ENCODE measurements around the gene CAPS2. TPM values are rescaled to one million over a fixed set of nuclear protein-coding genes. Genes with fewer than 3 reads are reported as not detected.

Gene CAPS2
- total and polyA plus RNA-seq, 10 of the 15 experiments (the other 5 are each of a cell fraction or from before 2014, with no cell fraction given), result 2.0 to 6.4 (median 4.2) TPM

DNA sequence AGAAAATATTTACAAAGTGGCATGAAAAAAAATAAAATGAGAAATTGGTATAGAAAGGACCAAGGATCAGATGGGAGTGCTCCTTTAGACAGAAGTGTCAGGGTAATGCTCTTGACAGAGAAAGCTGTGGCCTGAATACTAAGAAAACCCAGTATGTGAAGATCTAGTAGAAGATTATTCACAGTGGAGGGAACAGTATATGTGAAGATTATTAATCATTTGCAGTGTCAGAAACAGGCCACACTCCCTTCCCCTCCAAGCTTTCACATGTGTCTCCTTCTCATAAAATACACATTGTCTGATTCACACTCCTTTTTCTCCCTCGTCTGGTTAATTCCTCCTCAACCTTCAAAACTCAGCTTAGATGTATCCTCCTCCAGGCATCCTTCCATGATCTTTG is 41.3 kb downstream of the CAPS2 start:
- H3K9ac ChIP-seq (ENCODE audit: control insufficient read depth, insufficient read depth, low read length), result no peak overlapping the region
- DNase-seq (ENCODE audit: low read depth, low spot score), result no peak
- no peaks in the 10 kb centered on the region for H3K79me2 ChIP-seq (ENCODE audit: control insufficient read depth, insufficient read depth, low read length)
- H3K36me3 ChIP-seq (ENCODE audit: control insufficient read depth in 2 of 2, insufficient read depth in 2 of 2, low read length in 1 of 2), result no peaks in the 10 kb centered on the region
- H3K27ac ChIP-seq (ENCODE audit: control insufficient read depth, insufficient read depth), result no peak overlapping the region
- in situ Hi-C loops (cut with MboI) (no loop called here), intact Hi-C loops (cut with micrococcal nuclease; ENCODE audit: unreplicated experiment) (loop anchor here (1.0 kb wide), 1 partner anchor 600 kb away; no protein-coding TSS in a partner anchor)
- ChIA-PET POLR2A (no interaction called here), CTCF (interaction anchor here (0.8 to 1.7 kb wide), 4 partner anchors 9 to 599 kb away, joined by 3 to 6 read pairs (median 4); no protein-coding TSS in a partner anchor), RAD21 (ENCODE audit: unreplicated experiment) (interaction anchor here (1.2 to 2.0 kb wide), 2 partner anchors 201 to 597 kb away, joined by 4 to 5 read pairs; no protein-coding TSS in a partner anchor), SMC1A (ENCODE audit: uncharacterized antibody, unreplicated experiment) (interaction anchor here (0.8 to 1.4 kb wide), 2 partner anchors 15 to 490 kb away, joined by 3 read pairs; no protein-coding TSS in a partner anchor)
- H3K4me2 ChIP-seq (ENCODE audit: control insufficient read depth, insufficient read depth), result no peak overlapping the region
- H3K4me1 ChIP-seq (ENCODE audit: control insufficient read depth, insufficient read depth, low read length), result no peaks in the 10 kb centered on the region
- no peaks in the 10 kb centered on the region for H3K9me3 ChIP-seq (replicated peaks; ENCODE audit: control insufficient read depth, insufficient read depth, low read length)
- ATAC-seq, result no peak
- H2AFZ ChIP-seq (ENCODE audit: control insufficient read depth, low read depth, low read length), result no peak overlapping the region
- no peak overlapping the region for H3K4me3 ChIP-seq
- no peak for FAIRE-seq
- H4K20me1 ChIP-seq (ENCODE audit: control insufficient read depth, insufficient read depth), result no peaks in the 10 kb centered on the region
- no peaks in the 10 kb centered on the region for H3K27me3 ChIP-seq (replicated peaks in 1 of 2; ENCODE audit: control insufficient read depth in 2 of 2, insufficient read depth in 2 of 2, low read length in 1 of 2)
- no peak for TF ChIP-seq PAX5 (IDR thresholded peaks at IDR 0.05; ENCODE audit: borderline replicate concordance, low read depth, low read length)
- TF ChIP-seq PAX8 (IDR thresholded peaks at IDR 0.05), result no peak
- TF ChIP-seq SKIL (IDR thresholded peaks at IDR 0.05; ENCODE audit: low read depth, poor library complexity, severe bottlenecking), result no peak
- no peak for TF ChIP-seq POU2F2 (IDR thresholded peaks at IDR 0.05; ENCODE audit: borderline replicate concordance, low read depth, low read length)
- no peak for TF ChIP-seq SP1 (IDR thresholded peaks at IDR 0.05; ENCODE audit: low read depth, low read length)
- TF ChIP-seq ESRRA (IDR thresholded peaks at IDR 0.05; ENCODE audit: low read length), result no peak
- TF ChIP-seq, protein P1, sequence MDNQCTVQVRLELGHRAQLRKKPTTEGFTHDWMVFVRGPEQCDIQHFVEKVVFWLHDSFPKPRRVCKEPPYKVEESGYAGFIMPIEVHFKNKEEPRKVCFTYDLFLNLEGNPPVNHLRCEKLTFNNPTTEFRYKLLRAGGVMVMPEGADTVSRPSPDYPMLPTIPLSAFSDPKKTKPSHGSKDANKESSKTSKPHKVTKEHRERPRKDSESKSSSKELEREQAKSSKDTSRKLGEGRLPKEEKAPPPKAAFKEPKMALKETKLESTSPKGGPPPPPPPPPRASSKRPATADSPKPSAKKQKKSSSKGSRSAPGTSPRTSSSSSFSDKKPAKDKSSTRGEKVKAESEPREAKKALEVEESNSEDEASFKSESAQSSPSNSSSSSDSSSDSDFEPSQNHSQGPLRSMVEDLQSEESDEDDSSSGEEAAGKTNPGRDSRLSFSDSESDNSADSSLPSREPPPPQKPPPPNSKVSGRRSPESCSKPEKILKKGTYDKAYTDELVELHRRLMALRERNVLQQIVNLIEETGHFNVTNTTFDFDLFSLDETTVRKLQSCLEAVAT (IDR thresholded peaks at IDR 0.05), result no peak
- BruUV-seq (replicated peaks), result no TSS peak
- WGBS (ENCODE audit: insufficient coverage, insufficient replicate concordance, low lambda C conversion rate, missing lambda C conversion rate), result 0% methylated on average over 1 of the region's 1 CpG
